ENCODE results near the gene ANKRD37.
A peak's percentile ranks its signal among the peaks of the same experiment; 100 is the strongest.

The ANKRD37 gene

DNA sequence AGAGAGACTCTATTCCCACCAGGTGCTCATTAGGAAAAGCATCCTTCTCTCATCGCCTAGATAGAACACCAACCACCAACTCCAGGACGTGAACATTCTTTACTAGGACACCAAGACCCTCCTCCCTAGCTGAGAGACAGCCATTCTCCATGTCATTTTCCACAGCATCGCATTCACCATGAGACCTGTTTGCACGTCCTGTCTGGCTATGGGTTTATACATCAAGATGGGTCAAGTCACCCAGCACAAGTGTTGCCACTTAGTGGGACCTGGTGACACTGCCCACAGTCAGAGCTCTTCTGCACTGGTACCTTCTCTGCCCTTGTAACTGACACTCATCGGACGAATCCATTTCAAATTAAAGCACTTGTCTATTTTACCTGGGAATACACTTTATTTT, 18.4 kb upstream of the ANKRD37 start:
- DNase-seq (ENCODE audit: insufficient read length, low spot score) (no peak), FAIRE-seq (peak; percentile 45)
- TF ChIP-seq TAF1 (IDR thresholded peaks at IDR 0.05; ENCODE audit: low read depth, low read length) (no peak), POLR2AphosphoS5 (IDR thresholded peaks at IDR 0.05; ENCODE audit: low read depth, low read length) (peak; percentile 60; the same call in 1 of the 2 replicates)

DNA sequence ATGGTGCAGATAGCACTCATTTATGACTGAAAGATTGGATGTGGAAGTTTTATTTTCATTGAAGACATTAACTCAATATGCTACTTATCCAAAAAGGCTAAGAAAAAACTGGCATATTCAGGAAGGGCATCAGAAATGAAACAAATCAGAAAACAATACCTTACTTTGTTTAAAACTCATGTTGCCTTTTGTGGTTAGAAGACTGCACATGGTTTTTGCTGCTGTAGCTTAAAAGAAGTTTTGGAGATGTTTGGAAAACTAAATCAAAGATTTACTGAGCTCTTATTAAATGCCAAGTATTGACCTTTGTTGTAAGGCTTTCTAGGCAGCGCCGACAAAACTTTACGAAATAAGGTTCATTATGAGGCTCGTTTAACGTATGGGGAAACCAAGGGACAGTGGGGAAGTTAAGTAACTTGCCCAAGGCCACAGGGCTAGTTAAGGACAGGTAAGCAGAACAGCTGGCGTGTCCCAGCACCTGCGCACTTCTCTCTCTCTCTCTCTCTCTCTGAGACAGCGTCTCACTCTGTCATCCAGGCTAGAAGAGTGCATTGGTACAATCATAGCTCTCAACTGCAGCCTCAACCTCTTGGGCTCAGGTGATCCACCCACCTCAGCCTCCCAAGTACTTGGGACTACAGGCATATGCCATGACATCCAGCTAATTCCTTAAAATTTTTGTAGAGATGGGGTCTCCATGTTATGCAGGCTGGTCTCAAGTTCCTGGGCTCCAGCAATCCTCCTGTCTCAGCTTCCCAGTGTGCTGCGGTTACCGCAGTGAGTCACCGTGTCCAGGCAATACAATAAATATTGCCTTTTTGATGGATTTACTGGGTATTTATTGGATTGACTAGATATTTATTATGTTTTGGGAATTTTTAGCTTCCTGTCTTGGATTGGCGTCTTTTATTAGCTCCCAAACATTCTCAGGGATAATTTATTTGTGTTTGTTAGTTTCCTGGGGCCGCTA, 17.0 kb upstream of the ANKRD37 start:
- no peak for FAIRE-seq
- DNase-seq (ENCODE audit: insufficient read length, low spot score) = no peak
- no peak for TF ChIP-seq TAF1 (IDR thresholded peaks at IDR 0.05; ENCODE audit: low read depth, low read length)
- TF ChIP-seq POLR2A (IDR thresholded peaks at IDR 0.05; ENCODE audit: low read depth, low read length) = peak; percentile 34

DNA sequence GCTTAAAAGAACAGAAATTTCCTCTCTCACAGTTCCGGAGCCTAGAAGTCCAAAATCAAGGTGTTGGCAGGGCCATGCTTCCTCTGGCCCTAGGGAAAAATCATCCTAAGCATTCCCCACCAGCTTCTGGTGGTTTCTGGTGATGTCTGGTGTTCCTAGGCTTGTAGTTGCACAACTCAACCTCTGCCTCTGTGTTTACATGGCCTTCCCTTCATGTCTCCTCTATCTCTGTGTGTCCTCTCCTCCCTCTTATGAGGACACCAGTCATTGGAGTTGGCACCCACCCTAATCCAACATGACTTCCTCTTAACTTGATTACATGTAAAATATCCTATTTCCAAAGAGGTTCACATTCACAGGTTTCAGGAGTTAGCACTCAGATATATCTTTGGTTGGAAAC, 16.3 kb upstream of the ANKRD37 start:
- no peak for DNase-seq (ENCODE audit: insufficient read length, low spot score)
- FAIRE-seq = no peak
- TF ChIP-seq POLR2A (IDR thresholded peaks at IDR 0.05; ENCODE audit: low read depth, low read length) = no peak
- no peak for TF ChIP-seq POU2F2 (IDR thresholded peaks at IDR 0.05; ENCODE audit: low read depth, low read length)
- TF ChIP-seq POLR2AphosphoS5 (IDR thresholded peaks at IDR 0.05; ENCODE audit: low read depth, low read length) = no peak
- no peak for TF ChIP-seq PAX5 (IDR thresholded peaks at IDR 0.05; ENCODE audit: insufficient read depth, low read length, severe bottlenecking)
- TF ChIP-seq TAF1 (IDR thresholded peaks at IDR 0.05; ENCODE audit: low read depth, low read length) = no peak
- no peak for TF ChIP-seq SPI1 (IDR thresholded peaks at IDR 0.05; ENCODE audit: low read depth, low read length)

DNA sequence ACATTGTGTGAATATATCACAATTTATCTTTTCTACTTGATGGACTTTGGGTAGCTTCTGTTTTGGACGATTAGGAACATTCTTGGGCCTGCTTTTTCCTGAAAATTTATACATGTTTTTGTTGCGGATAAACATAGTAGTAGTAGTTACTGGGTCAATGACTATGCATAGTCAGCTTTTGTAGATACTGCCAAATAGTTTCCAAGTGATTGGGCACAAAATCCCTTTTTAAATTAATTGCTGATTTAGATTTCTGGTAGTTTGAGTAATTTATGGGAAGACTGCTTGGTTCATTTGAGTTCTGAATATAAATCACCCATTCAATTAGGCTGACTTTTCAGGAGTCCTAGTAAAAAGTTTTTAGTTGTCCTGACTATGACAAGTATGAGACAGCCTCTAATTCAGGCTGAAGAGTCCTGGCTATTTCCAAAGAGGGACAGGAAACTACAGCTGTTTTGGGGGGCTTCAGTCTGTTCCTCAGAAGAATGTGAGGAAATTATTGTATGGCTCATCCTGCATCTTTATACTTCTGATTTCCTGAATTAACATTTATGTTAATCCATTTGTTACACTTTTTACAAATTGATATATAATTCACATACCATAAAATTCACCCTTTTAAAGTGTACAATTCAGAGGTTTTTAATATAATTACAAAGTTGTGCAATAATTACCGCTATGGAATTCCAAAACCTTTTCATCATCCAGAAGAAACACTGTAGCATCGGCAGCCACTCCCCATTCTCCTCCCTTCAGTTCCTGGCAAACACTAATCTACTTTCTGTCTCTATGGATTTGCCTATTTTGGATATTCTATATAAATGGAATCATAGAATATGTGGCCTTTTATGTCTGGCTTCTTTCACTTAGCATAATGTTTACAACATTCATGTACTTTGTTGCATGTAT, 15.1 kb upstream of the ANKRD37 start:
- FAIRE-seq = no peak
- TF ChIP-seq TAF1 (IDR thresholded peaks at IDR 0.05; ENCODE audit: low read depth, low read length) (no peak), PAX5 (IDR thresholded peaks at IDR 0.05; ENCODE audit: insufficient read depth, low read length, severe bottlenecking) (no peak), SPI1 (IDR thresholded peaks at IDR 0.05; ENCODE audit: low read depth, low read length) (no peak), POU2F2 (IDR thresholded peaks at IDR 0.05; ENCODE audit: low read depth, low read length) (no peak), POLR2A (IDR thresholded peaks at IDR 0.05; ENCODE audit: low read depth, low read length) (no peak; the same call in 1 of the 2 replicates)
- no peak for DNase-seq (ENCODE audit: insufficient read length, low spot score)

DNA sequence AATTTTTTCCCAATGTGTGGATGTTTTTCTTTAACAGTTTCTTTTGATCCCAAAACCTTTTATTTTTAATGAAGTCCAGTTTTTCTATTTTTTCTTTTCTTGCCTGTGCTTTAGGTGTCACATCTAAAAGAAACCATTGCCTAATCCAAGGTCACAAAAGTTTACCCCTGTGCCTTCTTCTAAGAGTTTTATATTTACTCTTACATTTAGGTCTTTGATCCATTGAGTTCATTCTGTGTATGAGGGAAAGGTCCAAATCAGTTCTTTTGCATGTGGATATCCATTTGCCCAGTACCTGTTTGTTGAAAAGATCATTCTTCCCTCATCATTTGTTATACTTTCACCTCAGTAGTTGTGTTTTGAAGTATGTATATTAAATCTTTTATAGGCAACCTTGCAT, 13.9 kb upstream of the ANKRD37 start:
- FAIRE-seq (no peak), DNase-seq (ENCODE audit: insufficient read length, low spot score) (no peak)

DNA sequence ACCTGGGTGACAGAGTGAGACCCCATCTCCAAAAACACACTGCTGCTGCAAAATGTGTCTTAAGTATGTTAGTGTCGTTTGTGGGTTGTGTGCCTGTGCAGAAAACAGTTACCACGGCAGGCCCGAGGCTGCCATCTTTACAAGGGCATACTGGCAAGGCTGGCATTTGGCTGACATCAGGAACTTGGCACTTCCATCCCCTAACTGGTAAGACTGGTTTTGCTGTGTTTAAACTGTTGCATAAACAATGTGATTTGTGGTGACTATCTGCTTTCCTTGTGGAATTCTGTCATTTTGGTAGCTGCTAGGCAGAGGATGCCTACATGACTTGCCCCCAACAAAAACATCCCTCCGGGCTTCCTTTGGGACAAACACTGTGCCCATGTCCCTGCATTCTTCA, 13.2 kb upstream of the ANKRD37 start:
- FAIRE-seq (peak; percentile 51), DNase-seq (ENCODE audit: insufficient read length, low spot score) (no peak)
- TF ChIP-seq POU2F2 (IDR thresholded peaks at IDR 0.05; ENCODE audit: low read depth, low read length) (no peak), POLR2AphosphoS5 (IDR thresholded peaks at IDR 0.05; ENCODE audit: low read depth, low read length) (no peak; the same call in none of the 2 replicates), SPI1 (IDR thresholded peaks at IDR 0.05; ENCODE audit: low read depth, low read length) (no peak), POLR2A (IDR thresholded peaks at IDR 0.05; ENCODE audit: low read depth, low read length) (peak; percentile 47; the same call in 1 of the 2 replicates), PAX5 (IDR thresholded peaks at IDR 0.05; ENCODE audit: insufficient read depth, low read length, severe bottlenecking) (no peak), TAF1 (IDR thresholded peaks at IDR 0.05; ENCODE audit: low read depth, low read length) (no peak)

More for the DNA sequence above, 13.9 kb upstream of the ANKRD37 start:
- no peak for TF ChIP-seq PAX5 (IDR thresholded peaks at IDR 0.05; ENCODE audit: insufficient read depth, low read length, severe bottlenecking)
- no peak for TF ChIP-seq POLR2A (IDR thresholded peaks at IDR 0.05; ENCODE audit: low read depth, low read length)
- no peak for TF ChIP-seq POLR2AphosphoS5 (IDR thresholded peaks at IDR 0.05; ENCODE audit: low read depth, low read length)
- no peak for TF ChIP-seq POU2F2 (IDR thresholded peaks at IDR 0.05; ENCODE audit: low read depth, low read length)

DNA sequence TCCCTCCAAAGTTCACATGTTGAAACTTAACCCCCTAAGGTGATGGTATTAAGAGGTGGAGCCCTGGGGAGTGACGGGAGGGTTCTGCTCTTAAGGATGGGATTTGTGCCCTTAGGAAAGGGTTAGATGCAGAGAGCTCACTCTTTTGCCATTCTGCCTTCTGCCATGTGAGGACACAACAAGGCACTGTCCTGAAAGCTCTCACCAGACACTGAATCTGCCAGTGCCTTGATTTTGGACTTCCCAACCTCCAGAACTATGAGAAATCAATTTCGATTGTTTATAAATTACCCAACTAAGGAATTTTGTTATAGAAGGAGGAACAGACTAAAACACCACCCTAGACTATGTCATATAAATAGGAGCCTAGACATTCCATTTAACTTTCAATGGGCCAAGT, 12.6 kb upstream of the ANKRD37 start:
- FAIRE-seq (peak; percentile 31), DNase-seq (ENCODE audit: insufficient read length, low spot score) (no peak)
- no peak for TF ChIP-seq TAF1 (IDR thresholded peaks at IDR 0.05; ENCODE audit: low read depth, low read length)
- TF ChIP-seq SPI1 (IDR thresholded peaks at IDR 0.05; ENCODE audit: low read depth, low read length) = no peak
- TF ChIP-seq PAX5 (IDR thresholded peaks at IDR 0.05; ENCODE audit: insufficient read depth, low read length, severe bottlenecking) = no peak
- TF ChIP-seq POLR2A (IDR thresholded peaks at IDR 0.05; ENCODE audit: low read depth, low read length) = no peak

DNA sequence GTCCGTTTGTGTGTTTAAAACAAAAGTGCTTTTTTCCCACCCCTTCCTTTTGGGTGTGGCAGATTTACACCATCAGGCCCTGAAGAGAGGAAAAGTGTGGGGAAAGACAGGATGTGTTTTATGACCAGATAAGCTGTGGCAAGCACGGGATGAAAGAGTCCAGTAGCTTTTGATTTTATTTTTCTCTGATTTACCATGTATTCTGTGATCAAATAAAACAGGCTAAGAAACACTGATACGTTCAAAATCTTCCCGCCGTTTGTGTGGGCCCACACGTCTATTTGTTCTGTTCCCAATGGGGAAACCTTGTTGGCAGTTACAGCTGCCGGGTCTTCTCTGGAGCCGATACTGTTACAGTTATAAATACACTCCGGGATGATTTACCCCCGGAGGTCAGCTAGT, 11.7 kb upstream of the ANKRD37 start:
- peak; percentile 47 for FAIRE-seq
- no peak for DNase-seq (ENCODE audit: insufficient read length, low spot score)
- TF ChIP-seq POLR2AphosphoS5 (IDR thresholded peaks at IDR 0.05; ENCODE audit: low read depth, low read length) (no peak), SPI1 (IDR thresholded peaks at IDR 0.05; ENCODE audit: low read depth, low read length) (no peak), PAX5 (IDR thresholded peaks at IDR 0.05; ENCODE audit: insufficient read depth, low read length, severe bottlenecking) (no peak), TAF1 (IDR thresholded peaks at IDR 0.05; ENCODE audit: low read depth, low read length) (no peak)

DNA sequence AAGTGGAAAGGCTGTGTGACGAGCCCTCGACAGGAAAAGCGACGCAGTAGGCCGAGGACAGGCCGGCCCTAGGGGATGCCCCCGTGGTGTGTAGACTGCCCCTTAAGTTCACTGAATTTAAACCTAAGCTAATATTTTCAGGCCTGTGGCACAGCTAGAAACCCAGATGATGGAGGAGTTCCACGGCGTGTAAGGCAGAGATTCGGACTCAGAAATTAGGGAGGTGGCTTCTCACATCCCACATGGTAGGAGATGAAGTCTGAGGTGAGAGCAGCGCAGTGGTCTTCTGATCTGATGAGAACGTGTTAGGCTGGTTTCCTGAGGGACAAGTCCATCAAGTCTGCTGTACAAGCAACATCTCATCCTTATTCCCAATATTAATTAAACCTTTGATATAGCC, 8.7 kb upstream of the ANKRD37 start:
- no peak for TF ChIP-seq PAX5 (IDR thresholded peaks at IDR 0.05; ENCODE audit: insufficient read depth, low read length, severe bottlenecking)
- peak; percentile 58; the same call in 1 of the 2 replicates for TF ChIP-seq POLR2AphosphoS5 (IDR thresholded peaks at IDR 0.05; ENCODE audit: low read depth, low read length)
- TF ChIP-seq POU2F2 (IDR thresholded peaks at IDR 0.05; ENCODE audit: low read depth, low read length) = no peak
- no peak for TF ChIP-seq TAF1 (IDR thresholded peaks at IDR 0.05; ENCODE audit: low read depth, low read length)
- TF ChIP-seq SPI1 (IDR thresholded peaks at IDR 0.05; ENCODE audit: low read depth, low read length) = no peak
- peak; percentile 56 for TF ChIP-seq POLR2A (IDR thresholded peaks at IDR 0.05; ENCODE audit: low read depth, low read length)
- DNase-seq (ENCODE audit: insufficient read length, low spot score) = no peak
- FAIRE-seq = no peak
